NCI-H345 (cell line): Measurements from ENCODE around the gene EVX2.

ENCODE experiments used
- DNase-seq: peaks from one replicate; lab custom pipeline; 2025; lab: John Stamatoyannopoulos, UW

EVX2 gene

GRCh38 chr2:176066645-176067588 lies 16.8 kb downstream of the EVX2 start:
- no peak for DNase-seq

GRCh38 chr2:176063958-176064357 lies 19.8 kb downstream of the EVX2 start:
- DNase-seq = peak; percentile 21

GRCh38 chr2:176056406-176056805 lies 27.4 kb downstream of the EVX2 start:
- DNase-seq = peak; percentile 96

- no peak for DNase-seq
Measured at GRCh38 chr2:176039375-176039774, 44.4 kb downstream of the EVX2 start.

GRCh38 chr2:176038694-176039093 lies 45.1 kb downstream of the EVX2 start:
- no peak for DNase-seq

- DNase-seq = no peak
Measured at GRCh38 chr2:176035013-176035691, 48.6 kb downstream of the EVX2 start.

- DNase-seq = no peak
Measured at GRCh38 chr2:176027806-176028205, 56.0 kb downstream of the EVX2 start.
